Measurements from ENCODE around the gene DZIP1L. TPM values are rescaled to one million over a fixed set of nuclear protein-coding genes. Genes with fewer than 3 reads are reported as not detected.
A peak's percentile ranks its signal among the peaks of the same experiment; 100 is the strongest.

Gene DZIP1L
- total RNA-seq, 1 experiment from 2014 or later = 3.8 TPM

DNA sequence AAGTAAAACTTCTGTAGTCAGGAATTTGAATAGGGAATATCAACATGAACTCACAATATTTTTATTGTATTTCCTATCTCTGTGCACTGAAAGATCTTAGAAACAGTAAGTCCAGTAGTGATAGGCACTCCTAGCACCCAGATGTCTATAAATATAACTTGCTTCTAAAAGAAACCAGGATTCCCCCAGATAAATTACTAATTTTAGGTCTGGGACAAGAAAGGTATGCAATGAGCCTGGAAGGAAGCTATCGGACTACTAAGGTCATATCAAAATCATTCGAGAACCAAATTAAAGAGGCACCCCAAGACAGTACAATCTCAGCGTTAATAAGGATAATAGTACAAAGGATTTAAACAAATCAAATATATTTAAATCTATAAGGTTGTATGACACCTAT is 58.0 kb downstream of the DZIP1L start:
- Histone ChIP-seq H3K27ac (ENCODE audit: low read depth, low read length, poor library complexity, severe bottlenecking) (no peak overlapping the region), H3K27me3 (replicated peaks; ENCODE audit: insufficient read depth, low read depth, low read length, poor library complexity) (no peaks in the 10 kb centered on the region), H3K36me3 (ENCODE audit: insufficient read depth, low read length, poor library complexity, severe bottlenecking) (peaks cover under 1% of the 10 kb centered on the region), H3K4me1 (ENCODE audit: insufficient read depth, low read length, poor library complexity, severe bottlenecking) (no peaks in the 10 kb centered on the region), H3K4me3 (ENCODE audit: low read depth, low read length, poor library complexity, severe bottlenecking) (no peak overlapping the region), H3K9me3 (ENCODE audit: low read depth, low read length, poor library complexity, severe bottlenecking) (no peaks in the 10 kb centered on the region)
- BruUV-seq (replicated peaks) = no TSS peak
- no peak for DNase-seq (ENCODE audit: low spot score)
- TF ChIP-seq EZH2 (IDR thresholded peaks at IDR 0.05; ENCODE audit: borderline replicate concordance, low read depth, low read length, poor library complexity, severe bottlenecking) = no peak
- TF ChIP-seq, protein P1, sequence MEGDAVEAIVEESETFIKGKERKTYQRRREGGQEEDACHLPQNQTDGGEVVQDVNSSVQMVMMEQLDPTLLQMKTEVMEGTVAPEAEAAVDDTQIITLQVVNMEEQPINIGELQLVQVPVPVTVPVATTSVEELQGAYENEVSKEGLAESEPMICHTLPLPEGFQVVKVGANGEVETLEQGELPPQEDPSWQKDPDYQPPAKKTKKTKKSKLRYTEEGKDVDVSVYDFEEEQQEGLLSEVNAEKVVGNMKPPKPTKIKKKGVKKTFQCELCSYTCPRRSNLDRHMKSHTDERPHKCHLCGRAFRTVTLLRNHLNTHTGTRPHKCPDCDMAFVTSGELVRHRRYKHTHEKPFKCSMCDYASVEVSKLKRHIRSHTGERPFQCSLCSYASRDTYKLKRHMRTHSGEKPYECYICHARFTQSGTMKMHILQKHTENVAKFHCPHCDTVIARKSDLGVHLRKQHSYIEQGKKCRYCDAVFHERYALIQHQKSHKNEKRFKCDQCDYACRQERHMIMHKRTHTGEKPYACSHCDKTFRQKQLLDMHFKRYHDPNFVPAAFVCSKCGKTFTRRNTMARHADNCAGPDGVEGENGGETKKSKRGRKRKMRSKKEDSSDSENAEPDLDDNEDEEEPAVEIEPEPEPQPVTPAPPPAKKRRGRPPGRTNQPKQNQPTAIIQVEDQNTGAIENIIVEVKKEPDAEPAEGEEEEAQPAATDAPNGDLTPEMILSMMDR (conservative IDR thresholded peaks at IDR 0.05; ENCODE audit: low read depth, low read length) = no peak
- ChIA-PET CTCF (no interaction called here), POLR2A (ENCODE audit: low non-redundant PET) (no interaction called here)
- intact Hi-C loops (cut with micrococcal nuclease; ENCODE audit: unreplicated experiment) = loop anchor here (10.0 kb wide), 1 partner anchor 953 kb away; no protein-coding TSS in a partner anchor

DNA sequence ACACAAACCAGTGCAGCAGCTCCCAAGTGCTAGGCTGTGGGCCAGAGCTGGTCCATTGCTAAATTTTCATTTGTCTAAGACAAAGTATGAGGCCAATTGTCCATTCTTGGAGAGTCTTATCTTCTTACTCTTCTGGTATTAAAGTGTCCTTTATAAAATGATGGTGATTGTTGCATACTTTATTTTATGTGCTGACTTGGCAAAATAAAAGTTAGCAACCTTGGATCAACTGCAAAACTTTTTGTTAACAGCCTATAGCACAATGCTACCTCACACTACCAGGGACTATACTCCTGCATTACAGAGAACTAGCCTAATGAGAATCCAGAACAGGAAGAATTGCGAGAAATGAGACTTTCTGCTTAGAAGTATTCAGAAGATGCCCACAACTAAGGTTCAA is 61.4 kb downstream of the DZIP1L start:
- no peak for TF ChIP-seq EZH2 (IDR thresholded peaks at IDR 0.05; ENCODE audit: borderline replicate concordance, low read depth, low read length, poor library complexity, severe bottlenecking)
- TF ChIP-seq, protein P1 (conservative IDR thresholded peaks at IDR 0.05; ENCODE audit: low read depth, low read length) = no peak
- BruUV-seq (replicated peaks) = no TSS peak
- Histone ChIP-seq H3K27me3 (replicated peaks; ENCODE audit: insufficient read depth, low read depth, low read length, poor library complexity) (no peaks in the 10 kb centered on the region), H3K36me3 (ENCODE audit: insufficient read depth, low read length, poor library complexity, severe bottlenecking) (no peaks in the 10 kb centered on the region), H3K9me3 (ENCODE audit: low read depth, low read length, poor library complexity, severe bottlenecking) (no peaks in the 10 kb centered on the region), H3K4me1 (ENCODE audit: insufficient read depth, low read length, poor library complexity, severe bottlenecking) (no peaks in the 10 kb centered on the region), H3K4me3 (ENCODE audit: low read depth, low read length, poor library complexity, severe bottlenecking) (no peak overlapping the region), H3K27ac (ENCODE audit: low read depth, low read length, poor library complexity, severe bottlenecking) (no peak overlapping the region)
- intact Hi-C loops (cut with micrococcal nuclease; ENCODE audit: unreplicated experiment) = loop anchor here (10.0 kb wide), 1 partner anchor 949 kb away; no protein-coding TSS in a partner anchor
- ChIA-PET CTCF (no interaction called here), POLR2A (ENCODE audit: low non-redundant PET) (no interaction called here)
- no peak for DNase-seq (ENCODE audit: low spot score)

DNA sequence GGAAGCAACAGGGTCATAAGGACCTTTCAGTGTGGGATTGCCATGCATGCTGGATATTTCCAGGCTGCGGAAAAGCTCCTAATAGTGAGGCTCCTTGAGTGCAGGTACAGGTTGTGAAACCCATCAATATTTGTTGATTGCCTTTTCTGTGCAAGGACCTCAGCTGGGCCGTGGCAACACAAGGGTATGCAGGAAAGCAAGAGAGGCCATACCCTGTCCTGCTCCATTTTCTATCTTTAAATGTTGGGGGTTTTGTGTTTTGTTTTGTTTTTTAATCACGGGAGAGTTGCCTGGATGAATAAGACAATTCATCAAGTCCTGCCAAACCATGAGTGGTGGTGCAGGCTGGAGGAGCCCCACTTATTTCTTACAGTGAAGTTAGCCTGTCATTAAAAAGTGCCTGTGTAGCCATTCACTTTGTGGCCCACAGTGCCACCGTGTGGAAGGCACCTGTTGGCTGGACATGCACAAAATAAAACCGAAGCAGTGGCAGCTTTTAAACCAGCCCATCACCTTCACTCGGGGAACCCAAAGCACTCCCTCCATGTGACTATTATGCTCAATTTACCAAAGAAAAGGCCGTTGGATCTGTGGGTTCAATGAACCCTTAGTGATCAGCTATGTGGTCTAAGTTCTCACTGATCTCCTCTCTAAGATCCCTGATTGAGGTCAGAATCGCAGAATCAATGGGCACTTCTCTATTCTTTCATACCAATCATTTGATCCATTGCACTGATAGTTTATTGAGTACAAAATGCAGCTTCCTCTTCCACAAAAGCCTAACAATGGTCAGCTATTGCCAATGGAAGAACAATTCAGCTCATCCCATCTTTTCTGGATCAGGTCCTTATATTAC is 63.2 kb downstream of the DZIP1L start:
- Histone ChIP-seq H3K9me3 (ENCODE audit: low read depth, low read length, poor library complexity, severe bottlenecking) (no peaks in the 10 kb centered on the region), H3K36me3 (ENCODE audit: insufficient read depth, low read length, poor library complexity, severe bottlenecking) (no peaks in the 10 kb centered on the region), H3K4me1 (ENCODE audit: insufficient read depth, low read length, poor library complexity, severe bottlenecking) (no peaks in the 10 kb centered on the region), H3K27me3 (replicated peaks; ENCODE audit: insufficient read depth, low read depth, low read length, poor library complexity) (no peaks in the 10 kb centered on the region), H3K27ac (ENCODE audit: low read depth, low read length, poor library complexity, severe bottlenecking) (no peak overlapping the region), H3K4me3 (ENCODE audit: low read depth, low read length, poor library complexity, severe bottlenecking) (no peak overlapping the region)
- DNase-seq (ENCODE audit: low spot score) = peak; percentile 53
- TF ChIP-seq EZH2 (IDR thresholded peaks at IDR 0.05; ENCODE audit: borderline replicate concordance, low read depth, low read length, poor library complexity, severe bottlenecking) = no peak
- TF ChIP-seq, protein P1 (conservative IDR thresholded peaks at IDR 0.05; ENCODE audit: low read depth, low read length) = peak; percentile 74
- no TSS peak for BruUV-seq (replicated peaks)
- intact Hi-C loops (cut with micrococcal nuclease; ENCODE audit: unreplicated experiment) = loop anchor here (10.0 kb wide), 1 partner anchor 947 kb away; no protein-coding TSS in a partner anchor
- ChIA-PET POLR2A (ENCODE audit: low non-redundant PET) (no interaction called here), CTCF (interaction anchor here (1.5 kb wide), 1 partner anchor 8 kb away, joined by 6 read pairs; no protein-coding TSS in a partner anchor)
